ENCODE data around the gene IGLON5. TPM values are rescaled to one million over a fixed set of nuclear protein-coding genes. Genes with fewer than 3 reads are reported as not detected.

The IGLON5 gene
- total RNA-seq, 1 experiment from 2014 or later = not detected

DNA sequence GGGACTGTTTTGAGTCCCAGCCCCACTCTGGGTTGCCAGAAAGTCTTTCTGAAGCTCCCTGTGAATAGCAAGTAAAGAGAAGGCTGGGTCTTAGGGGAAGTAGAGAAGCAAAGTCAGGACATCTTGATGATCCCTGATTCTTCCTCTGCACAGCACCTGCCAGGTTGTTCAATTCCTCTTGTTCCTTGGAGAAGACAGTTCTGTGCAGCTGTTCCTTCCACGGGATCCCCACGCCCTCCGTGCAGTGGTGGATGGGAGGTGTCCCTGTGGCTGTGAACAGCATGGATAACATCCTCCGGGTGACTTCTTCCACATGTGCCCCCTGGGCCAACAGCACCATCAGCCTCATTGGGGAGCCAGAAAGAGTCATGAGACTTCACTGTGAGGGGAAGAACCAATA is 29.1 kb upstream of the IGLON5 start:
- ChIA-PET CTCF (no interaction called here), POLR2A (no interaction called here)
- no peaks in the 10 kb centered on the region; the same call in 1 of the 2 replicates for H3K27me3 ChIP-seq (replicated peaks; ENCODE audit: control insufficient read depth, insufficient read depth, low read length)
- intact Hi-C loops (cut with micrococcal nuclease; ENCODE audit: unreplicated experiment) = no loop called here
- 0 out of 2 replicates have a peak, but pooled peaks cover 12% of the 10 kb centered on the region for H3K9me3 ChIP-seq
- BruUV-seq (replicated peaks) = no TSS peak
- no peaks in the 10 kb centered on the region for H3K36me3 Mint-ChIP-seq (ENCODE audit: insufficient read depth, unreplicated experiment)
- no peak overlapping the region for H3K27ac Mint-ChIP-seq (ENCODE audit: unreplicated experiment)
- peaks cover 20% of the 10 kb centered on the region for H3K27me3 Mint-ChIP-seq (ENCODE audit: insufficient read depth, unreplicated experiment)
- H3K9me3 Mint-ChIP-seq (ENCODE audit: unreplicated experiment) = no peaks in the 10 kb centered on the region
- H3K4me1 Mint-ChIP-seq (ENCODE audit: low read depth, unreplicated experiment) = no peaks in the 10 kb centered on the region
- TF ChIP-seq, protein P1, sequence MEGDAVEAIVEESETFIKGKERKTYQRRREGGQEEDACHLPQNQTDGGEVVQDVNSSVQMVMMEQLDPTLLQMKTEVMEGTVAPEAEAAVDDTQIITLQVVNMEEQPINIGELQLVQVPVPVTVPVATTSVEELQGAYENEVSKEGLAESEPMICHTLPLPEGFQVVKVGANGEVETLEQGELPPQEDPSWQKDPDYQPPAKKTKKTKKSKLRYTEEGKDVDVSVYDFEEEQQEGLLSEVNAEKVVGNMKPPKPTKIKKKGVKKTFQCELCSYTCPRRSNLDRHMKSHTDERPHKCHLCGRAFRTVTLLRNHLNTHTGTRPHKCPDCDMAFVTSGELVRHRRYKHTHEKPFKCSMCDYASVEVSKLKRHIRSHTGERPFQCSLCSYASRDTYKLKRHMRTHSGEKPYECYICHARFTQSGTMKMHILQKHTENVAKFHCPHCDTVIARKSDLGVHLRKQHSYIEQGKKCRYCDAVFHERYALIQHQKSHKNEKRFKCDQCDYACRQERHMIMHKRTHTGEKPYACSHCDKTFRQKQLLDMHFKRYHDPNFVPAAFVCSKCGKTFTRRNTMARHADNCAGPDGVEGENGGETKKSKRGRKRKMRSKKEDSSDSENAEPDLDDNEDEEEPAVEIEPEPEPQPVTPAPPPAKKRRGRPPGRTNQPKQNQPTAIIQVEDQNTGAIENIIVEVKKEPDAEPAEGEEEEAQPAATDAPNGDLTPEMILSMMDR (IDR thresholded peaks at IDR 0.05; ENCODE audit: insufficient read depth in 1 of 2, low read depth in 1 of 2, low read length in 1 of 2, severe bottlenecking in 1 of 2, unreplicated experiment in 1 of 2) = no peak
- no peak for DNase-seq
- no peaks in the 10 kb centered on the region for H3K4me1 ChIP-seq
- H3K36me3 ChIP-seq (ENCODE audit: control insufficient read depth, insufficient read depth, low read length) = no peaks in the 10 kb centered on the region
- no peak overlapping the region for H3K4me3 Mint-ChIP-seq (ENCODE audit: unreplicated experiment)
- no peak overlapping the region for H3K4me3 ChIP-seq (ENCODE audit: low read depth, low read length)

DNA sequence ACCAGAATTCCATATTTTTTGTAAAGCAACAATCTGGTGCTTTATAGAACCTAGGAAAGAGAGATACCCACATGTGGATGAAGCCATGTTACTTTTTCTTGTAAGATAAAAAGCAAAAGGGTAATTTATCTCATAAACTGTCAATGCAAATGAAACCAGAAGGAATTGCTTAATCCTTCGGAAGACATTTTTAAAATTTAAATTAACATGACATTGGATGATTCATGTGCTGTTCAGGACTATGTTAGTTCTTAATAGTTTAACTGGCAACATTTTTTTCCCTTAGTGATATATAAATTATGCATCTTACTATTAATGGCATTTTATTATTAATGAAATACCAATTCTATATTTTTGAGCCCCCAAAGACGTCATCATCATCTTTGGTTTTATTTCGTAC is 25.8 kb upstream of the IGLON5 start:
- H3K27ac Mint-ChIP-seq (ENCODE audit: unreplicated experiment) = no peak overlapping the region
- BruUV-seq (replicated peaks) = no TSS peak
- Histone ChIP-seq H3K9me3 (0 out of 2 replicates have a peak, but pooled peaks cover 7% of the 10 kb centered on the region), H3K4me1 (no peaks in the 10 kb centered on the region), H3K36me3 (ENCODE audit: control insufficient read depth, insufficient read depth, low read length) (no peaks in the 10 kb centered on the region), H3K4me3 (ENCODE audit: low read depth, low read length) (no peak overlapping the region), H3K27me3 (replicated peaks; ENCODE audit: control insufficient read depth, insufficient read depth, low read length) (no peaks in the 10 kb centered on the region; the same call in 1 of the 2 replicates)
- H3K27me3 Mint-ChIP-seq (ENCODE audit: insufficient read depth, unreplicated experiment) = peaks cover 13% of the 10 kb centered on the region
- TF ChIP-seq, protein P1 (IDR thresholded peaks at IDR 0.05; ENCODE audit: insufficient read depth in 1 of 2, low read depth in 1 of 2, low read length in 1 of 2, severe bottlenecking in 1 of 2, unreplicated experiment in 1 of 2) = no peak
- intact Hi-C loops (cut with micrococcal nuclease; ENCODE audit: unreplicated experiment) = no loop called here
- no peaks in the 10 kb centered on the region for H3K9me3 Mint-ChIP-seq (ENCODE audit: unreplicated experiment)
- no peak overlapping the region for H3K4me3 Mint-ChIP-seq (ENCODE audit: unreplicated experiment)
- no peak for DNase-seq
- H3K36me3 Mint-ChIP-seq (ENCODE audit: insufficient read depth, unreplicated experiment) = no peaks in the 10 kb centered on the region
- CTCF ChIA-PET = no interaction called here
- no peaks in the 10 kb centered on the region for H3K4me1 Mint-ChIP-seq (ENCODE audit: low read depth, unreplicated experiment)
- POLR2A ChIA-PET = no interaction called here

DNA sequence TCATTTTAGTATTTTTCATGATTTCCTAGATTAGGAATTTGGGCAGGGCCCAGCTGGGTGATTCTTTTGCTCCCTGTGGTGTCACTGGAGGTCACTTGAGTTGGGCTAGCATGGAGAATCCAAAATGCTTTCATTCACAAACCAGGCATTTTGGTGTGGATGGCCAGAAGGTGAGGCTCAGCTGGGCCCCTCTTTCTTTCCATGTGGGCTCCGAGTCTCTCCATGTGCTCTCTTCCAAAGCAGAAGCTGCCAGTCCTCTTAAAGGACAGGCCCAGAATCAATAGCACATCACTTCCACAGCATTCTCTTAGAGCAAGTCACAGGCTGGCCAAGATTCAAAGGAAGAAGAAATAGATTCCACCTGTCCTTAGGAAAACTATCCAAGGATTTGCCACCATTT is 21.8 kb upstream of the IGLON5 start:
- no peak for DNase-seq
- intact Hi-C loops (cut with micrococcal nuclease; ENCODE audit: unreplicated experiment) = no loop called here
- no peak overlapping the region for H3K27ac Mint-ChIP-seq (ENCODE audit: unreplicated experiment)
- no peak overlapping the region for H3K4me3 Mint-ChIP-seq (ENCODE audit: unreplicated experiment)
- H3K36me3 ChIP-seq (ENCODE audit: control insufficient read depth, insufficient read depth, low read length) = no peaks in the 10 kb centered on the region
- TF ChIP-seq, protein P1 (IDR thresholded peaks at IDR 0.05; ENCODE audit: insufficient read depth in 1 of 2, low read depth in 1 of 2, low read length in 1 of 2, severe bottlenecking in 1 of 2, unreplicated experiment in 1 of 2) = no peak
- H3K4me1 ChIP-seq = no peaks in the 10 kb centered on the region
- H3K9me3 Mint-ChIP-seq (ENCODE audit: unreplicated experiment) = no peaks in the 10 kb centered on the region
- no peaks in the 10 kb centered on the region; the same call in 1 of the 2 replicates for H3K27me3 ChIP-seq (replicated peaks; ENCODE audit: control insufficient read depth, insufficient read depth, low read length)
- no peak overlapping the region for H3K4me3 ChIP-seq (ENCODE audit: low read depth, low read length)
- ChIA-PET CTCF (no interaction called here), POLR2A (no interaction called here)
- H3K9me3 ChIP-seq = 0 out of 2 replicates have a peak, but pooled peaks cover 4% of the 10 kb centered on the region
- no TSS peak for BruUV-seq (replicated peaks)
- peaks cover 15% of the 10 kb centered on the region for H3K27me3 Mint-ChIP-seq (ENCODE audit: insufficient read depth, unreplicated experiment)
- no peaks in the 10 kb centered on the region for H3K4me1 Mint-ChIP-seq (ENCODE audit: low read depth, unreplicated experiment)
- no peaks in the 10 kb centered on the region for H3K36me3 Mint-ChIP-seq (ENCODE audit: insufficient read depth, unreplicated experiment)

Measured in Caco-2 (cell line).